Loucy (cell line): Measurements from ENCODE around the gene BRD2.

Experiments
- H2AFZ ChIP-seq: fragments of 200-600 bp; sonication (generic); 2 replicates; pipeline ENCODE4 v1.6.0; 2016; ENCODE audit warnings: antibody characterized with exemption, mild to moderate bottlenecking, low read length, moderate library complexity
- H3F3A ChIP-seq: fragments of 200-600 bp; 2 replicates; pipeline ENCODE4 v1.6.0; 2016; ENCODE audit warnings: antibody characterized with exemption, low read depth, mild to moderate bottlenecking
- H3K27me3 ChIP-seq: fragments of 200-600 bp; sonication (generic); 2 replicates; pipeline ENCODE4 v1.6.1; 2014; ENCODE audit warnings: low read length, mild to moderate bottlenecking; ENCODE audit not compliant: insufficient read depth, poor library complexity, severe bottlenecking
- H3K36me3 ChIP-seq: fragments of 200-600 bp; sonication (generic); 2 replicates; pipeline ENCODE4 v1.6.1; 2016; ENCODE audit warnings: low read length; ENCODE audit not compliant: insufficient read depth
- H3K4me1 ChIP-seq: fragments of 200-600 bp; sonication (generic); 2 replicates; pipeline ENCODE4 v1.5.1; 2014; ENCODE audit warnings: low read length, mild to moderate bottlenecking; ENCODE audit not compliant: insufficient read depth, poor library complexity, severe bottlenecking
- H3K4me2 ChIP-seq: fragments of 200-600 bp; sonication (generic); 2 replicates; pipeline ENCODE4 v1.6.0; 2014; ENCODE audit warnings: antibody characterized with exemption, low read length, low read depth, mild to moderate bottlenecking; ENCODE audit not compliant: poor library complexity, severe bottlenecking
- H3K4me3 ChIP-seq: fragments of 200-600 bp; sonication (generic); 2 replicates; pipeline ENCODE4 v1.5.1; 2014; ENCODE audit warnings: low read length, mild to moderate bottlenecking, mixed read lengths; ENCODE audit not compliant: poor library complexity, severe bottlenecking
- H3K79me2 ChIP-seq: fragments of 200-600 bp; sonication (generic); 2 replicates; pipeline ENCODE4 v1.6.1; 2014; ENCODE audit warnings: low read length; ENCODE audit not compliant: insufficient read depth
- H3K9ac ChIP-seq: fragments of 200-600 bp; sonication (generic); 2 replicates; pipeline ENCODE4 v1.6.0; 2014; ENCODE audit warnings: mild to moderate bottlenecking, low read depth, low read length, moderate library complexity; ENCODE audit not compliant: poor library complexity, severe bottlenecking
- H3K9me2 ChIP-seq: fragments of 200-600 bp; sonication (generic); replicated peaks from 2 replicates; pipeline ENCODE4 v1.6.1; 2016; ENCODE audit warnings: low read depth, low read length, mixed read lengths
- H3K9me3 ChIP-seq: fragments of 200-600 bp; sonication (generic); 2 replicates; pipeline ENCODE4 v1.6.1; 2014; ENCODE audit warnings: mild to moderate bottlenecking, antibody characterized with exemption, low read length, low read depth; ENCODE audit not compliant: insufficient read depth
- H4K20me1 ChIP-seq: fragments of 200-600 bp; sonication (generic); 2 replicates; pipeline ENCODE4 v1.6.0; 2014; ENCODE audit warnings: antibody characterized with exemption, low read length, mild to moderate bottlenecking; ENCODE audit not compliant: insufficient read depth, poor library complexity, severe bottlenecking
- EZH2phosphoT487 ChIP-seq: fragments of 200-600 bp; IDR thresholded peaks from 2 replicates; pipeline ENCODE4 v1.6.1; 2018; ENCODE audit warnings: antibody characterized with exemption, mild to moderate bottlenecking, moderate library complexity, borderline replicate concordance
- TF ChIP-seq, protein P1 (sequence below): fragments of 200-600 bp; sonication (generic); conservative IDR thresholded peaks from 2 replicates; pipeline ENCODE4 v1.5.1; 2014; ENCODE audit warnings: mild to moderate bottlenecking, antibody characterized with exemption, low read length

The BRD2 gene

GRCh38 chr6:33024521-33024920 is 56.1 kb downstream of the BRD2 start:
- no peaks in the 10 kb centered on the region for H3K36me3 ChIP-seq
- no peaks in the 10 kb centered on the region for H3F3A ChIP-seq
- H3K27me3 ChIP-seq = no peaks in the 10 kb centered on the region
- no peaks in the 10 kb centered on the region for H3K9me2 ChIP-seq
- no peak overlapping the region for H2AFZ ChIP-seq
- peaks cover under 1% of the 10 kb centered on the region for H3K4me1 ChIP-seq
- no peaks in the 10 kb centered on the region for H3K79me2 ChIP-seq
- H3K9ac ChIP-seq = no peak overlapping the region
- H4K20me1 ChIP-seq = no peaks in the 10 kb centered on the region
- H3K4me3 ChIP-seq = no peak overlapping the region
- no peak overlapping the region for H3K4me2 ChIP-seq
- no peaks in the 10 kb centered on the region for H3K9me3 ChIP-seq
- no peak for TF ChIP-seq EZH2phosphoT487
- TF ChIP-seq, protein P1, sequence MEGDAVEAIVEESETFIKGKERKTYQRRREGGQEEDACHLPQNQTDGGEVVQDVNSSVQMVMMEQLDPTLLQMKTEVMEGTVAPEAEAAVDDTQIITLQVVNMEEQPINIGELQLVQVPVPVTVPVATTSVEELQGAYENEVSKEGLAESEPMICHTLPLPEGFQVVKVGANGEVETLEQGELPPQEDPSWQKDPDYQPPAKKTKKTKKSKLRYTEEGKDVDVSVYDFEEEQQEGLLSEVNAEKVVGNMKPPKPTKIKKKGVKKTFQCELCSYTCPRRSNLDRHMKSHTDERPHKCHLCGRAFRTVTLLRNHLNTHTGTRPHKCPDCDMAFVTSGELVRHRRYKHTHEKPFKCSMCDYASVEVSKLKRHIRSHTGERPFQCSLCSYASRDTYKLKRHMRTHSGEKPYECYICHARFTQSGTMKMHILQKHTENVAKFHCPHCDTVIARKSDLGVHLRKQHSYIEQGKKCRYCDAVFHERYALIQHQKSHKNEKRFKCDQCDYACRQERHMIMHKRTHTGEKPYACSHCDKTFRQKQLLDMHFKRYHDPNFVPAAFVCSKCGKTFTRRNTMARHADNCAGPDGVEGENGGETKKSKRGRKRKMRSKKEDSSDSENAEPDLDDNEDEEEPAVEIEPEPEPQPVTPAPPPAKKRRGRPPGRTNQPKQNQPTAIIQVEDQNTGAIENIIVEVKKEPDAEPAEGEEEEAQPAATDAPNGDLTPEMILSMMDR = no peak

DNA sequence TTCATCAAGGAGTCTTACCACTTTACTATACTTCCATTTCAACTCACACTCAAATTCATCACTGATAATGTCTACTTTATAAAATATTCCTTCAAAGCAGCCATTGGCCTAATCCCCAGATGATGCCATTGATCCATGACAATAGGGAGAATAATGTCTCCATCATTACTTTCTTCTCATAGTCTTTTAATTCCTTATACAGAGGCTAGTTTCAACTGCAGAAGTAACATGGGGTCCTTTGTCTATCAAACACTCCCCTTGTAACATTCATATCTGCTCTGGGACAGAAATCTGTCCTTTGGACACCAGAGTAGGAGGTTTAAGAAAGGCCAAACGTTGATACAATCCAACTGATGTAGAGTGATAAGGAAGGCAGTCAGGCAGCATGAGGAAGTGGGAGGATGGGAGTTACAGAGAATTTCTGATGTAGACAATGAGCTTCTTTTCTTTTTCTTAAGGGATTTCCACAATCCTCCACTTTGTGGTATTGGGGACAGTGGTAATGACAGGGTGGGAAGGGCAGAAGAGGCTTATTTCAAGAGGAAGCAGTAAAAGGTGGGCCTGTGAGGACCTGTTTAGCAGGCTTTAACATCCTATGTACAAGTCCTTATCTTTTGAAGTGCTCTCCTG is 59.9 kb downstream of the BRD2 start:
- no peaks in the 10 kb centered on the region for H3K4me1 ChIP-seq
- H3K9ac ChIP-seq = no peak overlapping the region
- no peak overlapping the region for H3K4me2 ChIP-seq
- H3K9me2 ChIP-seq = no peaks in the 10 kb centered on the region
- no peaks in the 10 kb centered on the region for H3K36me3 ChIP-seq
- H2AFZ ChIP-seq = no peak overlapping the region
- no peaks in the 10 kb centered on the region for H3K9me3 ChIP-seq
- H3K27me3 ChIP-seq = peaks cover 15% of the 10 kb centered on the region
- no peaks in the 10 kb centered on the region for H4K20me1 ChIP-seq
- no peaks in the 10 kb centered on the region for H3K79me2 ChIP-seq
- no peak overlapping the region for H3K4me3 ChIP-seq
- no peak for TF ChIP-seq EZH2phosphoT487
- TF ChIP-seq, protein P1 = no peak
- H3F3A ChIP-seq = no peaks in the 10 kb centered on the region

DNA sequence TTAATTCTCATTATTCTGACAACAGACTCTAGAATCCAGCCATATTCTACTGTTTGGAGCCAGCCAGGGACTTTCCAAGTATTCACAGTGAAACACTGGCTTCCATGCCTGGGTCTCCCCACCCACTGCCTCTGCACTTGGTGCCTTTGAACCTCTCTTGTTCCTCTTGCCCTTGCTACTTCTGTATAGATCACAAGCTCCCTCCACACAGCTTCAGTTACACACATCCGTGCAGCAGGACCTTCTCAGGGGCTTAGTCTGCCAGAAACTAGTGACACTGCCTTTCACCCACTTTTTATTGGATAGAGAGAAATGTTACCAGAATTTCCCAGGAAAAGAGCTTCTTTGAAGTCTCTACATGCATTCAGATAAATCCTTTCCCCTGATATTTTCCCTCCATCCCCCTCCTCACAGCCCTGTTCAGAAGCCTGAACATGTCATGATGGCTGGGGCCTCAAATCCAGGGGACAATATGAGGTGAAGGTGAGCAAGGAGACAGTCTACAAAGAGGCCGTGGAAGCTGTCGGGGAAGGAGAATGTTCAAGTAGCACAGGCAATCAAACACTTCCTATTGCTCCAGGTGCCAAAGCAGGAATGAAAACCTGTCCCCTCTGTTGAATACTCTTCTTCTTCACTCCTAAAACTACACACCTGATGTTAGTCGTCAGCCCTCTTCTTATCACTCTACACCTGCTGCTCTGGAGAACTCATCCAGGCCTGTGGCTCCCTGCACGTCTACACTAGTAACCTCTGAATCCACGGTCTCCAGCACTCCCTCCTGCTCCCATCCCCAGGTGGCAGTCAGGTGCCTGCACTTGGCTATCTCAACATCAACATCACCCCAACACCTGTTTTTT is 61.2 kb downstream of the BRD2 start:
- Histone ChIP-seq H3K9ac (no peak overlapping the region), H3K9me2 (no peaks in the 10 kb centered on the region), H3K79me2 (no peaks in the 10 kb centered on the region), H4K20me1 (no peaks in the 10 kb centered on the region), H3F3A (no peaks in the 10 kb centered on the region), H3K4me2 (no peak overlapping the region), H3K9me3 (no peaks in the 10 kb centered on the region), H3K27me3 (peaks cover 23% of the 10 kb centered on the region), H2AFZ (no peak overlapping the region; the same call in 1 of the 2 replicates), H3K36me3 (no peaks in the 10 kb centered on the region), H3K4me3 (no peak overlapping the region), H3K4me1 (no peaks in the 10 kb centered on the region)
- TF ChIP-seq, protein P1 = no peak
- no peak for TF ChIP-seq EZH2phosphoT487
